ENCODE measurements around the gene ANKRD24.
"Not testable (repeated sequence)": the region's sequence is repeated elsewhere in the genome, so short reads cannot be mapped to it uniquely, and the experiment has no call there.

The ANKRD24 gene

GRCh38 chr19:4140237-4140711 is 42.2 kb upstream of the ANKRD24 start:
- CTCF ChIA-PET = interaction anchor here (0.5 to 1.7 kb wide), 32 partner anchors 8 to 1483 kb away, joined by 3 to 12 read pairs (median 5); partner anchors contain the start of gene EEF2
- peak; percentile 81 for DNase-seq (ENCODE audit: low spot score)
- POLR2A ChIA-PET (ENCODE audit: low non-redundant PET) = no interaction called here
- H3K27ac ChIP-seq = peak overlapping the region; percentile 11; the same call in 1 of the 2 replicates
- peak; percentile 55; the same call in 1 of the 2 replicates for TF ChIP-seq CTCF (conservative IDR thresholded peaks at IDR 0.05; ENCODE audit: low read depth)

GRCh38 chr19:4142916-4143315 is 39.6 kb upstream of the ANKRD24 start:
- POLR2A ChIA-PET (ENCODE audit: low non-redundant PET) = not testable (repeated sequence)

GRCh38 chr19:4144666-4145249 is 37.7 kb upstream of the ANKRD24 start:
- ChIA-PET POLR2A (ENCODE audit: low non-redundant PET) (no interaction called here), CTCF (no interaction called here)
- peak; percentile 36 for DNase-seq (ENCODE audit: low spot score)
- peak overlapping the region; percentile 34 for H3K27ac ChIP-seq
- TF ChIP-seq CTCF (conservative IDR thresholded peaks at IDR 0.05; ENCODE audit: low read depth) = no peak

More at GRCh38 chr19:4142916-4143315, 39.6 kb upstream of the ANKRD24 start:
- CTCF ChIA-PET; H3K27ac ChIP-seq; DNase-seq (ENCODE audit: low spot score): not testable (repeated sequence)

- ChIA-PET CTCF (interaction anchor here (0.7 kb wide), 1 partner anchor 111 kb away, joined by 5 read pairs; no protein-coding TSS in a partner anchor), POLR2A (ENCODE audit: low non-redundant PET) (no interaction called here)
- no peak overlapping the region for H3K27ac ChIP-seq
- no peak for TF ChIP-seq CTCF (conservative IDR thresholded peaks at IDR 0.05; ENCODE audit: low read depth)
- no peak for DNase-seq (ENCODE audit: low spot score)
These were observed 32.8 kb upstream of the ANKRD24 start for GRCh38 chr19:4149518-4150288.

- CTCF ChIA-PET = no interaction called here
- no peak for DNase-seq (ENCODE audit: low spot score)
These were observed 30.9 kb upstream of the ANKRD24 start for GRCh38 chr19:4151623-4152022.

GRCh38 chr19:4152241-4152998 is 30.1 kb upstream of the ANKRD24 start:
- no peak overlapping the region for H3K27ac ChIP-seq
- no peak for DNase-seq (ENCODE audit: low spot score)
- no peak for TF ChIP-seq CTCF (conservative IDR thresholded peaks at IDR 0.05; ENCODE audit: low read depth)
- ChIA-PET POLR2A (ENCODE audit: low non-redundant PET) (no interaction called here), CTCF (interaction anchor here (0.6 kb wide), 1 partner anchor 49 kb away, joined by 9 read pairs; no protein-coding TSS in a partner anchor)

More at GRCh38 chr19:4151623-4152022, 30.9 kb upstream of the ANKRD24 start:
- POLR2A ChIA-PET (ENCODE audit: low non-redundant PET) = no interaction called here
- TF ChIP-seq CTCF (conservative IDR thresholded peaks at IDR 0.05; ENCODE audit: low read depth) = no peak
- H3K27ac ChIP-seq = no peak overlapping the region

Data from RWPE1 (cell line).